Adrenal gland (tissue), 12 donors: Measurements from ENCODE around the gene ZNF714. TPM values are rescaled to one million over a fixed set of nuclear protein-coding genes. Genes with fewer than 3 reads are reported as not detected.

Experiments
- DNase-seq, 7 donors: peaks; one replicate each; pipeline ENCODE4 v3.0.0-alpha.2; 2019 to 2020
- H3K27ac ChIP-seq, 5 donors: fragments of 200-600 bp; sonication (generic) in 4 of 5; 1 replicate in 3 of 5; 2 replicates in 2 of 5; pipeline versions ENCODE4 v1.5.1 to v1.8.0; 2016 to 2020; ENCODE audit warnings: mild to moderate bottlenecking in 1 of 5
- H3K27me3 ChIP-seq: fragments of 200-600 bp; 2 replicates; pipeline ENCODE4 v1.8.0; 2021
- H3K36me3 ChIP-seq, 2 donors: fragments of 200-600 bp; replicated peaks in 1 of 2; 1 replicate in 1 of 2; 2 replicates in 1 of 2; pipeline versions ENCODE4 v1.5.1 to v1.8.0; 2018 to 2022
- H3K4me1 ChIP-seq, 2 donors: fragments of 200-600 bp; replicated peaks in 1 of 2; 1 replicate in 1 of 2; 2 replicates in 1 of 2; pipeline versions ENCODE4 v1.5.1 to v1.8.0; 2018 to 2021
- H3K4me3 ChIP-seq, 4 donors: fragments of 200-600 bp; sonication (generic) in 3 of 4; one replicate each; pipeline ENCODE4 v1.5.1; 2016 to 2018
- H3K9me3 ChIP-seq, 3 donors: fragments of 200-600 bp; sonication (generic) in 1 of 3; replicated peaks in 1 of 3; 1 replicate in 2 of 3; 2 replicates in 1 of 3; pipeline versions ENCODE4 v1.5.1 to v1.8.0; 2016 to 2021
- CTCF ChIP-seq, 6 experiments: fragments of 450-650 bp in 4 of 6; fragments of 200-600 bp in 2 of 6; sonication (generic) in 1 of 6; IDR thresholded peaks; 1 replicate in 5 of 6; 2 replicates in 1 of 6; pipeline versions ENCODE4 v1.5.1 to v1.8.0; 2016 to 2021; ENCODE audit warnings: antibody characterized with exemption in 6 of 6, mild to moderate bottlenecking in 2 of 6, moderate library complexity in 1 of 6
- POLR2A ChIP-seq, 2 donors: fragments of 450-650 bp; IDR thresholded peaks; one replicate each; pipeline ENCODE4 v1.6.1; 2017; ENCODE audit warnings: antibody characterized with exemption in 2 of 2, mild to moderate bottlenecking in 2 of 2, moderate library complexity in 1 of 2
- WGBS, 4 donors: extraction: QIAGEN DNeasy Blood & Tissue Kit in 2 of 4; methylation state at CpG; one replicate each; pipeline versions ENCODE4 v1.1.5 to v1.1.7; 2013 to 2017; 5-methylcytosine and 5-hydroxymethylcytosine counted together
- intact Hi-C, 2 donors: fragments of 100-400 bp; cut with DNase I; formaldehyde crosslinking; loops; one replicate each; pipeline versions ENCODE4 v1.14.1 to v1.15.0; 2022 to 2023
- polyA plus RNA-seq, 3 donors: library from polyadenylated mRNA; stranded (reverse); fragments of 200-250 nt in 2 of 3; fragments of 350-450 nt in 1 of 3; fragmentation: Illumina TruSeq in 1 of 3; extraction: RNeasy Lipid Tissue Mini Kit (QIAGEN cat#74804) in 1 of 3; gene quantifications; one replicate each; pipeline ENCODE4 v1.2.3, GENCODE V29; 2013 to 2014
- total RNA-seq, 9 donors: library from RNA; depleted of rRNA in 4 of 9; stranded (reverse); fragments of >200 nt in 4 of 9; fragments of 120-200 nt in 1 of 9; fragmentation: NEBNext Ultra II Directional in 1 of 9; extraction: Animal tissue kit (Norgen Biotek cat#: 25700) in 1 of 9; gene quantifications; one replicate each; pipeline versions ENCODE4 v1.1.0 to v1.2.4, GENCODE V29; 2013 to 2023
- donor health status: healthy with polysubstance abuse.
- donor health status: Bipolar disorder and iron deficiency.
- donor health status: DM: yes; HTN: yes; CAD: no.
- donor health status: DM: no; HTN: no; CAD: no.
- donor health status: DM: no; HTN: no; CAD: no.
- donor health status: DM: yes; HTN: yes; CAD: no.

The ZNF714 gene
- total and polyA plus RNA-seq, 12 donors = 2.5 to 34.2 (median 11.6) TPM

GRCh38 chr19:21047716-21048115 is 34.3 kb upstream of the ZNF714 start:
- H3K36me3 ChIP-seq = no peaks in the 10 kb centered on the region
- no peak overlapping the region for H3K27ac ChIP-seq
- intact Hi-C loops = no loop called here
- TF ChIP-seq POLR2A (IDR thresholded peaks at IDR 0.05) (no peak), CTCF (IDR thresholded peaks at IDR 0.05) (no peak)
- H3K27me3 ChIP-seq = no peaks in the 10 kb centered on the region
- H3K4me3 ChIP-seq = no peak overlapping the region
- DNase-seq = no peak
- H3K4me1 ChIP-seq = no peaks in the 10 kb centered on the region
- peaks cover 0 to 19% (median 0%) of the 10 kb centered on the region in 3 donors for H3K9me3 ChIP-seq
- WGBS, 4 donors = 92 to 98% (median 95%) methylated on average over 2 of the region's 2 CpGs

- Histone ChIP-seq H3K27me3 (no peaks in the 10 kb centered on the region), H3K4me3 (no peak overlapping the region), H3K27ac (no peak overlapping the region), H3K36me3 (peaks cover 0 to 12% of the 10 kb centered on the region in 2 donors), H3K9me3 (no peaks in the 10 kb centered on the region), H3K4me1 (no peaks in the 10 kb centered on the region)
- TF ChIP-seq POLR2A (IDR thresholded peaks at IDR 0.05) = no peak
- no peak for TF ChIP-seq CTCF (IDR thresholded peaks at IDR 0.05)
- intact Hi-C loops = no loop called here
- no peak for DNase-seq
- 94 to 98% (median 95%) methylated on average over 5 of the region's 5 CpGs for WGBS, 4 donors
Observed at GRCh38 chr19:21052902-21053301, 29.1 kb upstream of the ZNF714 start.

- no peaks in the 10 kb centered on the region for H3K36me3 ChIP-seq
- TF ChIP-seq CTCF (IDR thresholded peaks at IDR 0.05) = no peak
- no peak for TF ChIP-seq POLR2A (IDR thresholded peaks at IDR 0.05)
- no peaks in the 10 kb centered on the region for H3K27me3 ChIP-seq
Observed at GRCh38 chr19:21065336-21065735, 16.7 kb upstream of the ZNF714 start.

GRCh38 chr19:21084343-21084742 is 2.3 kb downstream of the ZNF714 start:
- intact Hi-C loops = loop anchor here in 1 of 2 donors (5.0 kb wide), 1 partner anchor 63 kb away; no protein-coding TSS in a partner anchor
- 67 to 85% (median 76%) methylated on average over 1 of the region's 1 CpG for WGBS, 4 donors

More at GRCh38 chr19:21065336-21065735, 16.7 kb upstream of the ZNF714 start:
- no peak overlapping the region for H3K27ac ChIP-seq
- no peaks in the 10 kb centered on the region for H3K4me1 ChIP-seq
- no peak for DNase-seq
- intact Hi-C loops = no loop called here
- H3K9me3 ChIP-seq = no peaks in the 10 kb centered on the region
- H3K4me3 ChIP-seq = no peak overlapping the region

More at GRCh38 chr19:21084343-21084742, 2.3 kb downstream of the ZNF714 start:
- peaks cover 15 to 16% of the 10 kb centered on the region in 2 donors for H3K4me1 ChIP-seq
- DNase-seq = no peak
- H3K27me3 ChIP-seq = no peaks in the 10 kb centered on the region
- TF ChIP-seq CTCF (IDR thresholded peaks at IDR 0.05) = no peak
- TF ChIP-seq POLR2A (IDR thresholded peaks at IDR 0.05) = peak in 1 of 2 donors; percentile 28
- peak overlapping the region in 1 of 5 donors; percentile 19 for H3K27ac ChIP-seq
- no peaks in the 10 kb centered on the region for H3K9me3 ChIP-seq
- H3K4me3 ChIP-seq = no peak overlapping the region
- no peaks in the 10 kb centered on the region for H3K36me3 ChIP-seq
